ENCODE results near the gene SPTLC2. TPM values are rescaled to one million over a fixed set of nuclear protein-coding genes. Genes with fewer than 3 reads are reported as not detected.
A peak's percentile ranks its signal among the peaks of the same experiment; 100 is the strongest.
"Not testable (repeated sequence)": the region's sequence is repeated elsewhere in the genome, so short reads cannot be mapped to it uniquely, and the experiment has no call there.

The SPTLC2 gene
- total and polyA plus RNA-seq, 8 donors = 32.9 to 44.0 (median 38.3) TPM

DNA sequence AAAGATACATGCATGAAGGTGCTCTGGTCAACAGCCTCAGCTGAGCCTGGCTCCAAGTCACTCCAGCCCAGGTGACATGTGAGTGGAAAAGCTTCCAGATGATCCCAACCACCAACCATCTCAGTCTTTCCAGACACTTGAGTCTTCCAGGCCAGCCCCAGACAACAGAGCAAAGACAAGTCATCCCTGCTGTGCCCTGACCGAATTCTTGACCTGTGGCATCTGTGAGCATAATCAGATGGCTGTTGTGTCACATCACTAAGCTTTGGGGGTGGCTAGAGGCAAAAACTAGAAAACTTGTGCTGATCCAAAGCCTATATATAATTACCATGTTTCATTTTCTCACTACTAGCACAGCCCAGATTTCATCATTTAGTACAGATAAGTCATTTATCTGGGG, 67.0 kb downstream of the SPTLC2 start:
- ATAC-seq (no peak), DNase-seq (no peak)
- Histone ChIP-seq H3K4me1 (peaks cover 0 to 9% of the 10 kb centered on the region in 2 donors), H3K4me3 (no peak overlapping the region), H3K9me3 (no peaks in the 10 kb centered on the region), H3K27ac (no peak overlapping the region), H3K27me3 (no peaks in the 10 kb centered on the region), H3K36me3 (peaks cover 0 to 81% of the 10 kb centered on the region in 2 donors)
- TF ChIP-seq, protein P1, sequence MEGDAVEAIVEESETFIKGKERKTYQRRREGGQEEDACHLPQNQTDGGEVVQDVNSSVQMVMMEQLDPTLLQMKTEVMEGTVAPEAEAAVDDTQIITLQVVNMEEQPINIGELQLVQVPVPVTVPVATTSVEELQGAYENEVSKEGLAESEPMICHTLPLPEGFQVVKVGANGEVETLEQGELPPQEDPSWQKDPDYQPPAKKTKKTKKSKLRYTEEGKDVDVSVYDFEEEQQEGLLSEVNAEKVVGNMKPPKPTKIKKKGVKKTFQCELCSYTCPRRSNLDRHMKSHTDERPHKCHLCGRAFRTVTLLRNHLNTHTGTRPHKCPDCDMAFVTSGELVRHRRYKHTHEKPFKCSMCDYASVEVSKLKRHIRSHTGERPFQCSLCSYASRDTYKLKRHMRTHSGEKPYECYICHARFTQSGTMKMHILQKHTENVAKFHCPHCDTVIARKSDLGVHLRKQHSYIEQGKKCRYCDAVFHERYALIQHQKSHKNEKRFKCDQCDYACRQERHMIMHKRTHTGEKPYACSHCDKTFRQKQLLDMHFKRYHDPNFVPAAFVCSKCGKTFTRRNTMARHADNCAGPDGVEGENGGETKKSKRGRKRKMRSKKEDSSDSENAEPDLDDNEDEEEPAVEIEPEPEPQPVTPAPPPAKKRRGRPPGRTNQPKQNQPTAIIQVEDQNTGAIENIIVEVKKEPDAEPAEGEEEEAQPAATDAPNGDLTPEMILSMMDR (IDR thresholded peaks at IDR 0.05) = no peak
- intact Hi-C loops (cut with DNase I) = loop anchor here in 1 of 2 donors (5.0 kb wide), 1 partner anchor 87 kb away; no protein-coding TSS in a partner anchor

GRCh38 chr14:77547512-77548180, 68.8 kb downstream of the SPTLC2 start:
- ATAC-seq = no peak
- no peaks in the 10 kb centered on the region for H3K27me3 ChIP-seq
- TF ChIP-seq, protein P1 (IDR thresholded peaks at IDR 0.05) = no peak
- no peak overlapping the region for H3K27ac ChIP-seq
- no peak for DNase-seq
- intact Hi-C loops (cut with DNase I) = loop anchor here in 1 of 2 donors (5.0 kb wide), 1 partner anchor 85 kb away; no protein-coding TSS in a partner anchor
- no peak overlapping the region for H3K4me3 ChIP-seq
- no peaks in the 10 kb centered on the region for H3K9me3 ChIP-seq
- peaks cover 0 to 16% of the 10 kb centered on the region in 2 donors for H3K4me1 ChIP-seq
- peaks cover 0 to 80% of the 10 kb centered on the region in 2 donors for H3K36me3 ChIP-seq

DNA sequence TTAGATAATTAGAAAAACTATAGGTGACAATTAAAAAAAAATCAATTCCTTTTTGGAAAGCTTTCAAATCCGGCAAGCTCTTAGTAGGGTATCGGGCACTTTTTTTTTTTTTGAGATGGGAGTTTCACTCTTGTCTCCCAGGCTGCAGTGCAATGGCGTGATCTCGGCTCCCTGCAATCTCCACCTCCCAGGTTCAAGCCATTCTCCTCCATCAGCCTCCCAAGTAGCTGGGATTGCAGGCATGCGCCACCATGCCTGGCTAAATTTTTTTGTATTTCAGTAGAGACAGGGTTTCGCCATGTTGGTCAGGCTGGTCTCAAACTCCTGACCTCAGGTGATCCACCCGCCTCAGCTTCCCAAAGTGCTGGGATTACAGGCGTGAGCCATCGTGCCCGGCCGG, 71.3 kb downstream of the SPTLC2 start:
- intact Hi-C loops (cut with DNase I) = loop anchor here in 1 of 2 donors (5.0 kb wide), 1 partner anchor 83 kb away; no protein-coding TSS in a partner anchor
- H3K4me3 ChIP-seq, H3K27ac ChIP-seq, H3K9me3 ChIP-seq, ATAC-seq, DNase-seq, H3K27me3 ChIP-seq: not testable (repeated sequence)
- Histone ChIP-seq H3K4me1 (peaks cover 0 to 21% of the 10 kb centered on the region in 2 donors), H3K36me3 (peaks cover 0 to 63% of the 10 kb centered on the region in 2 donors)

DNA sequence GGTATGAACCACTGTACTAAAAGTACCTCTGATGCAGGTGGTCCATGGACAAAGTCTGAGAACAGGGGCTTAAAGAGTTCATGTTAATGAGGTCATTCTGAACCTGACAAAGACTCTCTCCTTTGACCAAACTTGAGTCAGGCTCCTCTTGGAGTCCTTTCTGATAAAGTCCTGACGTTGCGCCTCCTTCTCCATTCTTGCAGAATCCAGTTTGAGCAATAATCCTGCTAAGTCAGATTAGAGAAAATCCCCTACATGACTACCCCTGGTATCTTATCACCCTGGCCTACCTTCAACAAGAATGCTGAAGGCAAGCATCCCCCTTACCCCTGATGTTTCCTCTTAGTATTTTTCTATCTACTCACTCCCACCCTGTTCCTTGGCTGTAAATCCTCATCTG, 71.9 kb downstream of the SPTLC2 start:
- H3K4me3 ChIP-seq = no peak overlapping the region
- no peak for ATAC-seq
- H3K27me3 ChIP-seq = no peaks in the 10 kb centered on the region
- no peak overlapping the region for H3K27ac ChIP-seq
- peaks cover 0 to 63% of the 10 kb centered on the region in 2 donors for H3K36me3 ChIP-seq
- no peak for DNase-seq
- intact Hi-C loops (cut with DNase I) = no loop called here
- peaks cover 0 to 21% of the 10 kb centered on the region in 2 donors for H3K4me1 ChIP-seq
- TF ChIP-seq, protein P1 (IDR thresholded peaks at IDR 0.05) = no peak
- H3K9me3 ChIP-seq = no peaks in the 10 kb centered on the region

- no peak for ATAC-seq
- intact Hi-C loops (cut with DNase I) = no loop called here
These were observed 72.7 kb downstream of the SPTLC2 start for GRCh38 chr14:77543637-77544334.

More at GRCh38 chr14:77543637-77544334, 72.7 kb downstream of the SPTLC2 start:
- Histone ChIP-seq H3K4me3 (no peak overlapping the region), H3K4me1 (peaks cover 0 to 21% of the 10 kb centered on the region in 2 donors), H3K27me3 (no peaks in the 10 kb centered on the region), H3K9me3 (no peaks in the 10 kb centered on the region), H3K27ac (peak overlapping the region in 1 of 2 donors; percentile 61), H3K36me3 (peaks cover 0 to 59% of the 10 kb centered on the region in 2 donors)
- TF ChIP-seq, protein P1 (IDR thresholded peaks at IDR 0.05) = no peak
- no peak for DNase-seq
